NCI-H510A treated with DMSO at 0.1 percent for 48 hours (cell line): ENCODE data around the gene USP48.

Source experiments
- DNase-seq: peaks from one replicate; lab custom pipeline; 2025; lab: John Stamatoyannopoulos, UW

Gene USP48

DNA sequence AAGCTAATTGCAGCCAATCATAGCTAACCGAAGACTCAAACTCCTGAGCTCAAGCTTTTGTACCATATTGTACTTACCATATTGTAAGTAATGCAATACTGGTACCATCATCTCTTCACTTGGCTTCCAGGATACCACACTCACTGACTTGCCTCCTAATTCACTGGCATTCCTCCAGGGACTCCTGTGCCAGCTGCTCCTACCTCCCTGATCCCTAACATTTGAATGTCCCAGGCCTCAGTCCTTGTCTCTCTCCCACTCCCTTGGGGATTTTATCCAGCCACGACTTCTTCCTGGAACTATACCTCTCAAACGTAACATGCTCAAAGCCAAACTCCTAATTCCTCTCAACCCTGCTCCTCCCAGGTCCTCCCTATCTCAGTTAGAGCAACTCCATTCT, 33.8 kb downstream of the USP48 start:
- no peak for DNase-seq

DNA sequence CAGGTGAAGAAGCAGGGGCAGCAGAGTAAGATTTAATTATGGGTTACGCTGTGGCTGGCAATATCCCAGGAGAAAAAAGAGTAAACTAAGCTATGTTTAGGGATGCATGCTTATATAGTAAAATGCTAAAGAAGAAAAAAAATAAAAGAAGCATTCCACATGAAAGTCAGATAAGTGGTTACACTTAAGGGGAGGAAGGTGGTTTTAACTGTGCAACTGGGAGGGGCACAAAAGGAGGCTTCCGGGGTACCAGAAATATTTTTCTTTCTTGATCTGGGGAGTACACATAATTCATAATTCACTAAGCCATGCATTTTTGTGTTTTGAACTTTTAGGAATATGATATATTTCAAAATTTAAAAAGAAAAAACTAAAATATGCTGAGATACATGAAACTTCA, 39.5 kb downstream of the USP48 start:
- DNase-seq, result no peak

DNA sequence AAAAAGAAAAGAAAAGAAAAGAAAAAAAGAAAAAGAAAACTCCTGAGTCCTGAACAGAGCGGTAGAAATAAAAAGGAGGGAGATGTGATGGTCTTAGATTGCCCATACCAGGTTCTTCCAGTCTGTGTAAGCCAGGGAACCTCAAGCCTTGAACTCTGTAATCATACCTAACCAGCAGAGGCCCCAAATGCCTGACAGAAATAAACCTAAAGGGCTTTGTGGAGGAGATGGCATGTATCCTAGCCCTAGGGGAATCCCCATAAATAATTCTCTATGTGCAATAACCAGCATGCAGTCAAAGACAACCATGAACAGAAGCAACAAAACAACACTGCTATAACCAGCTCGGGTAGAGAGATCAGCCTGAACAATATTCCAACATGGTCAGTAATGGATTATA, 40.4 kb downstream of the USP48 start:
- no peak for DNase-seq

DNA sequence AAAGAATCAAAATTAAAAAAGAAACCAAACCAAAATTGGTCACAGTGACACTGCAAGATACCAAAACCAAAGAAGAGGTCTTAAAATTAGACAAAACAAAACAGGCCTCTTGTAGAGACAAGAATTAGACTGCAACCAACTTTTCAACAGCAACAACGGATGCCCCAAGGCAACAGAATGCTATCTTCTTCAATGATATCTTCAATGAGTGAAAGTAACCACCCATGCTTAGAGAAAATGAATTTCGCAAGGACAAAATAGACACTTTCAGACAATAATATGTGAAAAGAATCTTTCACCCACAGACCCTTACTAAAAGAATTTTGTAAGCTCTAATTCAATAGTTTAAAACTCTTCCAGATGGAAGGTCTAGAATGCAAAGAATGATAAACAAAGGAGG, 41.7 kb downstream of the USP48 start:
- no peak for DNase-seq

DNA sequence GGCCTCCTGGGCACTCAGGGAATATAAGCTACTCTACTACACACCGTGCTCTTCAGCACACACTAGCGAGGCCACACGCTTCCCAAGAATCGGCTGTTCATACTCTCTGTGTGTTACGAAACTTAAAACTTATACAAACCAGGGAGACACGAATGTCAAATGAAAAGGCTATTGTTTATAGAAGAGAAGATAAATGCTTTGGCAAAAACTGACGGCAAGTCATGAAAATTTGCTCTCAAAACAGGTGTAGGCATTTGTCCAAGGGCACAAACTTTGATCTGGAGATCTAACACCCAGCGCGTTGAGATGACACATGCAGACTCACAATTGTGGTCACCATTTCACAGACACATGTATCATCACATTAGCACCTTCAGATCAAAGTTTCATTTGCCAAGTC, 46.1 kb downstream of the USP48 start:
- no peak for DNase-seq

DNA sequence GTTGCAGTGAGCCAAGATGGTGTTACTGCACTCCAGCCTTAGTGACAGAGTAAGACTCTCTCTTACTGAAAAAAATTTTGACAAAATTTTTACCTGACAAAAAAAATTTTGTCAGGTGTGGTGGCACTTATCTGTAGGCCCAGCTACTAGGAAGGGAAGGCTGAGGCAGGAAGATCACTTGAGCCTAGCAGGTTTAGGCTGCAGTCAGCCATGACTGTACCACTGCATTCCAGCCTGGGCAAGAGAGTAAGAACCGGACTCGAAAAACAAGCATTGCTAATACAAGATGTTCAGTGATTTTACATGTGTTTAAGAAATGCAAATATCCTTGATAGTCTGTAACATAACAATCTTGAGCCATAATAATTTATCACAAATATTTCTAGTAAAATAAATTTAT, 46.9 kb downstream of the USP48 start:
- DNase-seq, result no peak

DNA sequence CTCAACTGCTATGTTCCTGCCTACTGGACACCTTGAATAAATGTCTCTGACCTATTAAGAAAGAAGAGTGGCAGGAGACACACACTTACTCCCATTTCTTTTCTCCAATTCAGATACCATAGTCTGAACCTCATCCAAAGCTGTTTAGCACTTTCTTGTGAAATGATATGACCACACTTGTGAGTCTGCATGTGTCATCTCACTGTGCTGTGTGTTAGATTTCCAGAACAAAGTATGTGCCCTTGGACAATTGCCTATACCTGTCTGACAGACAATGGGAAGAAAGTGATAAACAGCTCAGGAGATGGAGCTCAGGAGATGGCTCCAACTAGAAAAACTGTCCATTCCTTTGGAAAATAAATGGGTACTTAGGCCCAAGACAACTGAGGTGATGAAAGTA, 48.4 kb downstream of the USP48 start:
- no peak for DNase-seq

DNA sequence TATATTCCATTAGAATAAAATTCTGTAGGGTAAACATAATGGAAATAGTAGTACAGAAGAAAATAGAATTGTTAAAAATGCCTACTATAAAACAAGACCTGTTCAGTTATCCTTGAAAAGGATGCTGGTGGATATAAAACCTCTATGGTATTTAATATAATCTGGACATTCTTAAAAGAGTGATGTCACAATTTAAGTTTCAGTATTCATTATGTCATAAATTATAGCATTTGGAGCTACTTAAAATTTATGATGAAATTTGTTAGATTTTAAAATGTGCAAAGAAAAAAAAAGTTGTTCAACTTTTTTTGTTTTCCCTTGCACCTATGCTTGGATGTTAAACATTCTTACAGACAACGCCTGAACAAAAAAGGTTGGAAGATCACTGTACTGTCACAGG, 50.3 kb downstream of the USP48 start:
- DNase-seq, result no peak

DNA sequence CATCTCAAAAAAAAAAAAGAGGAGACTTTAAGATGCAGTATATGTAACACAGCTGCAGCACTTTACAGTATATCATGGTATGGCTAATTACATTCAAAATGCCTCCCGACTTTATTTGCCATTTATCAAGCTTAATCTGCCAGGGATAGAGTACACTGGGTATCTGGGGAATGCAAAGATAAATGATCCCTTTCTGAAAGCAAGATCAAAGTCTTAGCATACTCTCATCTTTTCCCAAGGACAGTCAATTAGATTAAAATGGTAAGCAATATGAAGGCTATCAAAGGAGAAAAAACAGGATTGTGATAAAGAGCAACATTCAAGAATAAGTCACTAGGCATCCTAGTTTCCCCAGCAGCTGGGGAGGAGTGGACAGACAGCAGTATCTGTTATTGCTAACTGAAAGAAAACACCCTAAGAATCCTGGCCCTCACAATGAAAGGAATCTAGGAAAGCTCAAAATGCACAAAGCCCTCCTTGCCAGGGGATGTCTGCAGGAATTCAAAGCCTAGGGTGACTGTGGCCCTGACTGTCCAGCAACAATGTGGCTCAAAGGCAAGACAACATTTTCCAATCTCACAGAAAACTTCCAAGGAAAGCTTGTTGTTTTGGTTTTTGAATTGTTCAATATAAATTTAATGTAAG, 57.1 kb downstream of the USP48 start:
- DNase-seq, result no peak

DNA sequence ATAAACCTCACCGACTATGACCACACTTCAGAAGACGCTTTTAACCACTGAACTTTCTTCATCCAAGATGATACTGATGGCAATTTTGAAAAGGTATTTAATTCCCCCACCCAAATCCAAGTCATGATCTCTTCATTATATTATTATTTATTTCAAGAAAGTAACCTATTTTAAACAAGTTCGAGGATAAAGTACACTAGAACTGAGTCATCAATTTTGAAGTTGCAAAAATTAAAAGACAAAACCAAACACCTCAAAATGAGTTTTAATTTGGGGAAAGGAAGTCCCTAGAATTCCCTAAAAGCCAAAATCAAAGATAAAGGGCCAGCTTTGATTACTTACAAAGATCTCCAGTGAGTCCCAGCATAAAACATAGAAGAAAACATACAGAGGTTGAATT, 58.4 kb downstream of the USP48 start:
- DNase-seq, result no peak

DNA sequence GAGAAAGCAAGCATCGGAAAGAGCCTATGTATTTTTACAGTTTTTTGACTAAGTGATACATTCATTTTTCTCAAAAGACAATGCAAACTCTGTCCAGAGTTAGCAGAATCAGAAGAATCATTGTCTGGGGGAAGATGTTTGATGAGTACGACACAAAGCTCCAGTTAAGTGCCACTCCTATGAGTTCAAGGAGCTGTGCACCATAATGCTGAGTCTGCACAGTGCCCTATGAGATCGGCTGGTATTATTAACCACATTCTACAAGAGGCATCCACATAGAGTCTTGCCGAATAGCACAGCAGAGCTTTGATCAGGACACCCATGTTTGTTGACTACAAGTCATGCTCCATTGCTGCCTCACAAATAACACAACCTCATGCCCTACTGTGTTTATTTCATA, 58.9 kb downstream of the USP48 start:
- DNase-seq, result no peak

DNA sequence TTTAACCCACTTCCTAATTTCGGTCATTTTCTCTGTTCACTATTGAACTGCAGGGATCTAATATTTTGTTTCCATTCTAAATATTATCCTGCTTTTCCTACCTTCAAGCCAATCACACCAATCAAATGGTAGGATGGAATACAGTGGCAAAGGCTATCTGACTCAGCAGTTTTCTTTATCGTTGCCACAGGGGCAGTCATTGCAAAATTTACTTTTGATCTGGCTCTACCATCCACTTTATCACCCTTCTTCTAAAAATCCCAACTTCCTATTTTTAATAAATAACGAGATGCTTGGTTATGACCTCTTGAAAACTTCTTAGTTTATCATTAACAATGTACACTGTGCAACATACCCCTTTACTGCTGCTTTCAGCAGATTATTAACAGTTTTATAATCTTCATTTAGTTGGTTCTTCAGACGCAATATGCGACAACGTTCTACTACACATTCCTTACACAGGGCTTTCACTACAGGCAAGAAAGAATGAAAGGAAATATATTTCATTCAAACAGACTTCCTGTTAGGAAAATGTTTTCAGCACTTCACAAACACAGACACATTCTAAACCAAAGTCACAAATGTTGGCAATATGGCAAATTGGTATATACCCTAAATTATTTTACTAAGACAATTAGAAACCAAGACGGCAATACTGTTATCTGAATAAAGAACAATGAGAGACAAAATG, 61.5 kb downstream of the USP48 start:
- no peak for DNase-seq

DNA sequence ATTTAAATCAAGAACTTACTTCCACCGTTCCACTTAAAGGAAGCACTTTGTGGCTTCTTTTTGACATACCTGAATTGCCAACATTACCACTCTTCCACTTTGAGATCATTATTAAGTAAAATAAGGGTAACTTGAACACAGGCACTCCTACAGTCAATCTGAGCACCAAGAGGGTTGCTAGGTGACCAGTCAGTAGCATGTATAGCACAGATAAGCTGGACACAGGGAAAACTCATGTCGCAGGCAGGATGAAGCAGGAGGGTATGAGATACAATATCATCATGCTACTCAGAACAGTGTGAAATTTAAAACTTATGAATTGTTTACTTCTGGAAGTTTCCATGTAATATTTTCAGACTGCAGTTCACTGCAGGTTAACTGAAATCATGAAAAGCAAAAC, 66.8 kb downstream of the USP48 start:
- DNase-seq, result no peak

DNA sequence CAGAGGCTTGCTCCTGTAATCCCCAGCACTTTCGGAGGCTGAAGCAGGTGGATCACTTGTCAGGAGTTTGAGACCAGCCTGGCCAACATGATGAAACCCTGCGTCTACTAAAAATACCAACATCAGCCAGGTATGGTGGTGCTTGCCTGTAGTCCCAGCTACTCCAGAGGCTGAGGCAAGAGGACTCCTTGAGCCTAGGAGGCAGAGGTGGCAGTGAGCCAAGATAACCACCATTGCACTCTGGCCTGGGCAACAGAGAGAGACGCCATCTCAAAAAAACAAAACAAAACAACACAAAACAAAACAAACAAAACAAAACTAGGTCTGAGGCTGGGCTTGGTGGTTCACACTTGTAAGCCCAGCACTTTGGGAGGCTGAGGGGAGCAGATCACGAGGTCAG, 75.1 kb downstream of the USP48 start:
- DNase-seq, result no peak

DNA sequence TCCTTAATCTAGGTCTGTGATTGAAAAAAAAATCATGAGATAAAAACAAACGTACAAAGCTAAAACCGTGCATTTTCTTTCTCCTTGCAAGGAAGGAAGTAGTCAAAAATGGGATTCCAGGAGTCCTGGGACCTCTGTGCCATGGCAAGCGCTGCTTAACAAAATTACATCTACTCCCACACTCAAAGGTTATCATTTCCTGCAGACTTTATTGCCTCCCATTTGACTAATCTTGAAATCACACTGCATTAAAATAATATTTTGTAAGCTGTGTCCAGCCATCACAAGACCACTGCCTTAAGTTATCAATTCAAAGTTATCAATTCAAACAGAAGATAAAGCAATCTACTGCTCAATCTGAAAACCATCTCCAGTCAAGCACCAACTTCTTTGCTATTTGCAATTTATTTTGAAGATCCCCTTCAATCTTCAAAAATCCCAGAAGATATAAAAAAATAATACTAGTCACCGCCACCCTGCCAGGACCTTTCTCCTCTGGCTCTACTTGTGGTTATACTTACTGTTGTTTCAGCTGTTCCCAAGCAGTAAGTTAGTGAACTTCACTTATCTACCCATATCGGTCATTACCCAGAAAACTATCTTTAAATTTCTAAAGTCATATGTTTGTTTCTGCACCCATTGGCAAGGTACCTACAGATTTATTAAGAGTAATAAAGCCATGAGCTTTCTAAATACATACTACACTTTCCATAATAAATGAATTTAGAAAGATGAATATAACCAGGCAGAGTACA, 75.7 kb downstream of the USP48 start:
- no peak for DNase-seq

DNA sequence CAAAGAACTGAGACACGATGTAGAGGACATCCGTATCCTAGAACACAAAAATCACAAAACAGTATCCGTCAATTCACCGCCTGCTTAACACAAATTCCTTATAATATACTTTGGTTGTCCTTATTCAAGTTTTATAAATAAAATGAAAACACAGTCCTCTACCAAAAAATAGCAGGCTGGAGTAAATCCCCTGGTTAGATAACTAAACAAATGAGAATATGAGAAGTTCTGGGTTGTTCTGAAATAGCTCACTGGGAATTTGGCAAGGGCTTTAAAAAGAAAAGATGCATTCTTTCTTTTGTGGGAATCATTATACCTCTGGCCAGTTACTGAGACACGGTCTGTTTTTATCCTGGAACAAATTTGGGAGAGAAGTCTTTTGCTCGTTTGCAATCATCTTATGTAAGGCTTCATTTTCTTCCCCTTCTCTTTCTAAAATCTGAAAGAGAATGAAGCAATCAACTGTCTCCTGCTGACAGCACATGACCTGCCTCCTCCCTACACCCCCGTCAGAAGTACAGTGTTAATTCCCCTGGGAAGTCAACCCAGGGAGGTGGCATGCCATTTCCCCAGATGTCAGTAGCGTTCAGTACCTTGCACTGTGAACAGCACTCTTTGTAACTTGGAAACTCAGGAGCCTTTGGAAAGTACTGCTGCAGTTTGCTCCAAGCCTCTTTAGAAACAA, 76.7 kb downstream of the USP48 start:
- DNase-seq, result no peak

DNA sequence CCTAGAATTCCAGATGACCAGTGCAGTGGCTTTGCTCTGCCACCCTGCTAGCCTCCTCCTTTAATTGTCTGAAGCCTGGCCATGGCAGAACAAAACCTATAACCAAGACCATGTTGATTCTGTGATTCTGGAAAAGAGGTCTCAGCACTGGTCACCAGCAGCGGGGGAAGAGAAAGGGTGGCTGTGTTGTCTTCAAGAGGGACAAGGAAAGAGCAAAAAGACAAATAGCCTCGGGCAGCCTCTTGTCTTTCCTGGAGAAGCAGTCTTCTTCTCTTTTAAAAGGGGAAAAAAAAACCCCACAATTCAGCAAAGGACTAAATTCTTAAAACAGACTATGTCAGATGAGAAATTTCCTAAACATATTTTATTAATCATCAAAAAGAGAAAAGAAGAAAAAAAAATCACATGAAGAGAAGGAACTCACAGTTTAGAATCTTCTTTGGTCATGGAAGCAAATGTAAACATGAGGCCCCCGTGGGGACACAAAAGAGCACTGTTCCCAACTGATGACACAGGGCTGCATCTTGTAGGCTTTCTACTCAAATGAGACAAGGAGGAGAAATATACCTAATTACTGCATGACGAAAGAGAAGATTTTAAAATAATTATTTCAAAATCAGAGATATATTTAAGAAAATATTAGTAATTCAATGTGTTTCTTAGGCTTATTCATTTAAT, 77.5 kb downstream of the USP48 start:
- no peak for DNase-seq

DNA sequence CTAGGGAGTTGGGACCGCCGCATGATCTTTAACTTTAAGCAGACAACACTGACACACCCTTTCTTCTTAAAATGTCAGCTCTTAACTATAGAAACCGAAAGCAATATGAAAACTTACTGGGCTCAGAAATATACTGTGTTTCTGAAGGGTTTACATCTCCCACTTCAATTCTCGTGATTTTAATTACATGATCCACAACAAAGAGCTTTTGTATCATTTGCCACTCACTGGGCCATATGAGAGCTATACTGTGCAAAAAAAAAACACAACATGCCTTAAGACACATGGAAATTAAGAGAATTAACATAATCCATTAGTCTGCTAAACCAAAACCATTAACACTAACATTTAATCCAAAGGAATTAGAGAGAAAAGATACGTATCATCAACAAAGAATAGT, 78.8 kb downstream of the USP48 start:
- DNase-seq, result no peak

DNA sequence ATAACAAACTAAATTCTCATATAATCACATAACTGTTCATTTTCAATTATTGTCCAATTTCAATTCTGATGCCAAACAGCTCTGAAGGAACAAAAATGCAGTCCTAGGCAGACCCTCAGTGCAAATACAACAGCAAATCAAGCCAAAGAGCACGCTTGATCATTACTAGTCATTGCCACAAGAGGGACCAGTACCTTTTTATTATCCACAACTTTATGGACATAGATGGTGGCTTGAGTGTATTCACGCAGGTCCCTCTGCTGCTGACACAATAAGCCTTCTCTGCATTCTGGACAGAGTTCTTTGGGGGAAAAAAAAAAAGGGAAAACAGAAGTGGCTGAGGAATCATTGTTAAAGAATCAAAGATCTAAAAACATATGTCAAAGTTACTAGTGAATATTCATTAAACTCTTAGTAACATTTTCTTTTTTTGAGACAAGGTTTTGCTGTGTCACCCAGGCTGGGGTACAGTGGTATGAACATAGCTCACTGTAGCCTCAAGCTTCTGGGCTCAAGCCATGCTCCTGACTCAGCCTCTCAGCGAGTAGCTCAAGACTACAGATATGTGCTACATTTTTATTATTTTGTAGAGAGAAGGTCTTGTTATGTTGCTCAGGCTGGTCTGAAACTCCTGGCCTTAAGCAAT, 79.5 kb downstream of the USP48 start:
- DNase-seq, result peak; percentile 58

DNA sequence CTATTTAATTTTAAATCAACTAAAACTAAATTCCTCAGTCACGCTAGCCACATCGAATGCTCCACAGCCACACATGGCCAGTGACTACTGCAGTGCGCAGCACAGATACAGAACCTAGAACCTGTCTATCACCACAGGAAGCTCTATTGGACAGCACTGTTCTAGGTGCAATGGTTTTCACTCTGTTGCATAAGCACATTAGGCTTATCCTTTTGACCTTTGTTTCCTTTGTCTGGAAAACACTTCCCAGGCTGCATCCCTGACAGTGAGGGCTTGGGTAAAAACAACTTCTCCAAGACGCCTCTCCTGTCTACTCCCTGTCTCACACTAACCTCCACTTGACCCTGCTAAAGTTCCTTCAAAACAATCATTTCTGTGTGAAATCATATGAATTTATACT, 80.2 kb downstream of the USP48 start:
- DNase-seq, result no peak

DNA sequence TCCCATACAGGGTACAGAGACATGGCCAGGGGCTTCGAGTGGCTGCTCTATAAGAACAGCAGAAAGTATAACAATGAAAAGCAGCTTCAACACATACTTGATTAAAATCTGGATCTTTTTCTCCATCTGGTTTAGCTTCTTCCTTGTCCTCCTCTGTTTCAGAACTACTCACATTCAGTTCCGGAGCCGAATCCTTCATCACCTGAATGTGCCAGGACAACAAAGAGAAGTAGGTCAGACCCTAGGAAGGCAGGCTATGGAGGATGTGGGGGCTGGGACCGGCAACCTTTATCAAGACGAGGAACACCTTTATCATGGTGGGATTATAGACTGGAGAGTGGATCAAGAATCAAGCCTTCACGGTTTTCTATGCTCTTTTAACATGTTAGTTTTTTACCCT, 81.5 kb downstream of the USP48 start:
- no peak for DNase-seq

DNA sequence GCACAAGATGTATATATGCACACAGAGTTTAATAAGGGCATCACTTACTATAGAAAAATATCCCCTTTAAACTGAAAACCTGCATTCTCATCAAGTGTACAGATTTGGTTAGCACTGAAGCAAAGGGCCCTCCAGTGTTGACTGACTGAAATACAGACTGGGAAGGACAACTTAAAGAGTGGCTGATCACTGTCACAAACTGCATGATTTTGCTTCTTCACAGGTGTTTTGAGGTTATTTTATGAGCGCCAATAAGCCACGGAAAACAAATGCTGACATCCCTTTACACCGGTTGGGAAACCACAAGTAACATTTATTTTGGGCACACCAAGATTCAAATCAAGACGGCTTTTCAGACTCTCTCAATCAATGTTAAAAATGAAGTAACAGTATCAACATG, 82.9 kb downstream of the USP48 start:
- DNase-seq, result no peak
